Keratinocyte (primary cell): ENCODE results near the gene FAM9A. TPM values are rescaled to one million over a fixed set of nuclear protein-coding genes. Genes with fewer than 3 reads are reported as not detected.

Experiments used
- DNase-seq: peaks from one replicate; pipeline ENCODE4 v3.0.0-alpha.2; 2011; ENCODE audit warnings: low read depth, missing footprints, low spot score
- FAIRE-seq: peaks from 2 replicates; lab custom pipeline; 2011; peaks lifted over from hg19 to GRCh38; lab: Jason Lieb, UNC
- H2AFZ ChIP-seq: 2 replicates; pipeline ENCODE4 v1.6.0; 2012; ENCODE audit warnings: low read length, control low read depth, inconsistent platforms; ENCODE audit not compliant: control insufficient read depth
- H3K27ac ChIP-seq: 2 replicates; pipeline ENCODE4 v1.5.1; 2011; ENCODE audit warnings: low read length; ENCODE audit not compliant: control insufficient read depth, insufficient read depth
- H3K27me3 ChIP-seq: 3 replicates; pipeline ENCODE4 v1.6.0; 2011; ENCODE audit warnings: low read length; ENCODE audit not compliant: control insufficient read depth, insufficient read depth; ENCODE audit errors: extremely low read depth
- H3K36me3 ChIP-seq, 2 experiments: 2 replicates in 1 of 2; 3 replicates in 1 of 2; pipeline ENCODE4 v1.5.1; 2011; ENCODE audit warnings: low read length in 2 of 2, mild to moderate bottlenecking in 1 of 2; ENCODE audit not compliant: control insufficient read depth in 2 of 2, insufficient read depth in 2 of 2; ENCODE audit errors: extremely low read depth in 1 of 2
- H3K4me1 ChIP-seq: 3 replicates; pipeline ENCODE4 v1.5.1; 2011; ENCODE audit warnings: low read length; ENCODE audit not compliant: control insufficient read depth, insufficient read depth; ENCODE audit errors: extremely low read depth
- H3K4me2 ChIP-seq: 3 replicates; pipeline ENCODE4 v1.6.0; 2011; ENCODE audit warnings: low read depth, low read length; ENCODE audit not compliant: control insufficient read depth, insufficient read depth; ENCODE audit errors: extremely low read depth
- H3K4me3 ChIP-seq, 3 experiments: fragments of 200-600 bp in 1 of 3; sonication (generic) in 1 of 3; 2 replicates in 2 of 3; 3 replicates in 1 of 3; pipeline ENCODE4 v1.5.1; 2011 to 2016; ENCODE audit warnings: low read length in 3 of 3, mild to moderate bottlenecking in 3 of 3, control low read depth in 2 of 3, inconsistent platforms in 1 of 3, low read depth in 1 of 3, mixed read lengths in 1 of 3, mixed run types in 1 of 3, moderate library complexity in 1 of 3; ENCODE audit not compliant: control insufficient read depth in 2 of 3, insufficient read depth in 2 of 3; ENCODE audit errors: extremely low read depth in 1 of 3
- H3K79me2 ChIP-seq: 2 replicates; pipeline ENCODE4 v1.6.0; 2012; ENCODE audit warnings: low read length; ENCODE audit not compliant: control insufficient read depth, insufficient read depth
- H3K9ac ChIP-seq: 3 replicates; pipeline ENCODE4 v1.6.0; 2011; ENCODE audit warnings: low read length; ENCODE audit not compliant: control insufficient read depth, insufficient read depth; ENCODE audit errors: extremely low read depth
- H3K9me1 ChIP-seq: 3 replicates; pipeline ENCODE4 v1.6.0; 2011; ENCODE audit warnings: low read length; ENCODE audit not compliant: control insufficient read depth, insufficient read depth; ENCODE audit errors: extremely low read depth
- H3K9me3 ChIP-seq: 2 replicates; pipeline ENCODE4 v1.5.1; 2012; ENCODE audit warnings: low read depth, low read length; ENCODE audit not compliant: control insufficient read depth
- H4K20me1 ChIP-seq: 3 replicates; pipeline ENCODE4 v1.6.0; 2011; ENCODE audit warnings: low read length; ENCODE audit not compliant: control insufficient read depth, insufficient read depth; ENCODE audit errors: extremely low read depth
- EZH2 ChIP-seq: IDR thresholded peaks from one replicate; pipeline ENCODE4 v1.6.1; 2012; ENCODE audit warnings: inconsistent platforms, mild to moderate bottlenecking, low read length, moderate library complexity
- dilution Hi-C: fragments of 300-500 bp; cut with MboI; formaldehyde crosslinking; loops from one replicate; pipeline ENCODE4 v1.7.0; 2020; ENCODE audit warnings: low sequenced_read_pairs; ENCODE audit not compliant: extremely low pct_ligation_motif_present
- polyA plus RNA-seq, 5 experiments: library from polyadenylated mRNA; depleted of rRNA in 3 of 5; stranded (reverse) in 3 of 5; stranded (forward) in 1 of 5; unstranded in 1 of 5; fragments of >200 nt; gene quantifications; 1 replicate in 1 of 5; 2 replicates in 3 of 5; 3 replicates in 1 of 5; pipeline versions ENCODE4 v1.2.1 to v1.2.3, GENCODE V29; 2011 to 2012; ENCODE audit warnings: missing spikeins in 2 of 5, low read depth in 1 of 5, low replicate concordance in 1 of 5
- TF ChIP-seq, protein P1 (sequence below), 3 experiments: IDR thresholded peaks in 1 of 3; conservative IDR thresholded peaks in 1 of 3; optimal IDR thresholded peaks in 1 of 3; 2 replicates in 2 of 3; 3 replicates in 1 of 3; pipeline versions ENCODE3 to v1.5.1; 2011; ENCODE audit warnings: low read length in 3 of 3, mild to moderate bottlenecking in 3 of 3, moderate library complexity in 2 of 3, control low read depth in 1 of 3, inconsistent platforms in 1 of 3; ENCODE audit not compliant: insufficient read depth in 2 of 3; ENCODE audit errors: extremely low read depth in 1 of 3

Gene FAM9A
- polyA plus RNA-seq, 1 donor (not counting 4 experiments of a cell fraction or from before 2014, with no cell fraction given), result not detected

DNA sequence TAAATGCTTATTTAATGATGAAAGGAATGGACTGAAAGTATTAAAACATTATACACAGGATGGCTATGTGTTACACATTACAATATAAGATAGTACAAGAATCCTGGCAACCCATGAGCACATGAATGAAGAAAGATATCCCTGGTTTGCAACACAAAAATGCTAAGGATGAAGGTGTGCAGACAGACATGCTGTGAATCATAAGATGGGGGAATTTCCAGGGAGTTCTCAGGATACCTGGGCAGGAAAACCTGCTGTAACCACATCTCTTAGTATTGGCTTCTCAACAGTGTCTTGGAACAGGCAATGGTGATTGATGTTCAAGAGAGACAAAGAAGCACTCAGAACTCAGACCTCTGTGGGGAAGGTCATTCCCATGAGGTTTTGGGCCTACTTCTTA lies 45.4 kb downstream of the FAM9A start:
- Histone ChIP-seq H2AFZ (no peak overlapping the region), H3K27ac (no peak overlapping the region), H3K79me2 (no peaks in the 10 kb centered on the region), H3K4me2 (no peak overlapping the region), H3K9me1 (no peaks in the 10 kb centered on the region), H3K4me1 (peaks cover 13% of the 10 kb centered on the region), H4K20me1 (no peaks in the 10 kb centered on the region), H3K27me3 (no peaks in the 10 kb centered on the region), H3K9me3 (peaks cover 4% of the 10 kb centered on the region), H3K36me3 (no peaks in the 10 kb centered on the region), H3K9ac (no peak overlapping the region), H3K4me3 (no peak overlapping the region)
- no peak for TF ChIP-seq EZH2
- TF ChIP-seq, protein P1, sequence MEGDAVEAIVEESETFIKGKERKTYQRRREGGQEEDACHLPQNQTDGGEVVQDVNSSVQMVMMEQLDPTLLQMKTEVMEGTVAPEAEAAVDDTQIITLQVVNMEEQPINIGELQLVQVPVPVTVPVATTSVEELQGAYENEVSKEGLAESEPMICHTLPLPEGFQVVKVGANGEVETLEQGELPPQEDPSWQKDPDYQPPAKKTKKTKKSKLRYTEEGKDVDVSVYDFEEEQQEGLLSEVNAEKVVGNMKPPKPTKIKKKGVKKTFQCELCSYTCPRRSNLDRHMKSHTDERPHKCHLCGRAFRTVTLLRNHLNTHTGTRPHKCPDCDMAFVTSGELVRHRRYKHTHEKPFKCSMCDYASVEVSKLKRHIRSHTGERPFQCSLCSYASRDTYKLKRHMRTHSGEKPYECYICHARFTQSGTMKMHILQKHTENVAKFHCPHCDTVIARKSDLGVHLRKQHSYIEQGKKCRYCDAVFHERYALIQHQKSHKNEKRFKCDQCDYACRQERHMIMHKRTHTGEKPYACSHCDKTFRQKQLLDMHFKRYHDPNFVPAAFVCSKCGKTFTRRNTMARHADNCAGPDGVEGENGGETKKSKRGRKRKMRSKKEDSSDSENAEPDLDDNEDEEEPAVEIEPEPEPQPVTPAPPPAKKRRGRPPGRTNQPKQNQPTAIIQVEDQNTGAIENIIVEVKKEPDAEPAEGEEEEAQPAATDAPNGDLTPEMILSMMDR (optimal IDR thresholded peaks at IDR 0.05 in 1 of 3, IDR thresholded peaks at IDR 0.05 in 1 of 3, conservative IDR thresholded peaks at IDR 0.05 in 1 of 3; ENCODE audit: extremely low read depth in 1 of 3, insufficient read depth in 2 of 3, low read length in 3 of 3), result no peak
- DNase-seq (no peak), FAIRE-seq (no peak)
- dilution Hi-C loops, result no loop called here

DNA sequence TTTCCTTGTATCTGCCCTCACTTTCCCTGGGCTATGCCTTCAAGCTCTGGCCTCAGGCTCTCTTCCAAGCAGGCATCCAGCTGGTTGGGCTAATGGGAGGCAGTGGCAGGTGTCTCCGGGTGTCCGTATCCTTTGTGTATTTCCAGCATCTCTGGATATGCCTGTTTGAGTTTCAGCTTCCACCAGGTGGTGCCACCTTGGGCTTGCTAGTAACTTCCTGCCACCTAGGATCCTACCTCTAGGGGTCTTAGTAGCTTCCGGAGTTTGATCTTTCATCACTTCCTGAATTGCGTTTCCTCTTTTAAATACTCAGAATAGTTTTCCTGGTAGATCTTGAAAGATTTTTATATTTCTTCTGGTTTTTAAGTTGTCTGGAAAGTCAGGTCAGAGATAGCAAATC lies 46.1 kb downstream of the FAM9A start:
- H3K27ac ChIP-seq, result no peak overlapping the region
- H3K4me1 ChIP-seq, result peaks cover 13% of the 10 kb centered on the region
- DNase-seq (no peak), FAIRE-seq (no peak)
- no peak overlapping the region for H3K4me3 ChIP-seq
- no peak overlapping the region for H2AFZ ChIP-seq
- H4K20me1 ChIP-seq, result no peaks in the 10 kb centered on the region
- no peaks in the 10 kb centered on the region for H3K79me2 ChIP-seq
- H3K4me2 ChIP-seq, result no peak overlapping the region
- peaks cover 4% of the 10 kb centered on the region for H3K9me3 ChIP-seq
- TF ChIP-seq, protein P1 (optimal IDR thresholded peaks at IDR 0.05 in 1 of 3, IDR thresholded peaks at IDR 0.05 in 1 of 3, conservative IDR thresholded peaks at IDR 0.05 in 1 of 3; ENCODE audit: extremely low read depth in 1 of 3, insufficient read depth in 2 of 3, low read length in 3 of 3), result peak; percentile 13 to 25 (median 23)
- TF ChIP-seq EZH2, result no peak
- H3K9ac ChIP-seq, result no peak overlapping the region
- dilution Hi-C loops, result no loop called here
- no peaks in the 10 kb centered on the region for H3K9me1 ChIP-seq
- H3K27me3 ChIP-seq, result no peaks in the 10 kb centered on the region
- no peaks in the 10 kb centered on the region for H3K36me3 ChIP-seq
